Right lobe of liver (tissue), 6 donors: ENCODE measurements around the gene NDUFA12. TPM values are rescaled to one million over a fixed set of nuclear protein-coding genes. Genes with fewer than 3 reads are reported as not detected.

ENCODE experiments used
- ATAC-seq, 4 donors: fragments of 200-7000 bp; cut with Tn5 transposase; one replicate each; pipeline ENCODE4 v1.9.1; 2020; ENCODE audit warnings: mild to moderate bottlenecking in 4 of 4, moderate library complexity in 4 of 4
- DNase-seq, 3 donors: peaks; one replicate each; pipeline ENCODE4 v3.0.0-alpha.2; 2020
- H3K27ac ChIP-seq, 3 donors: fragments of 200-600 bp; one replicate each; pipeline ENCODE4 v1.8.0; 2022
- H3K27me3 ChIP-seq, 2 donors: fragments of 200-600 bp; one replicate each; pipeline ENCODE4 v1.8.0; 2022
- H3K36me3 ChIP-seq, 4 donors: fragments of 200-600 bp; sonication (generic) in 1 of 4; one replicate each; pipeline versions ENCODE4 v1.5.1 to v1.8.0; 2017 to 2022; ENCODE audit warnings: control low read depth in 1 of 4
- H3K4me1 ChIP-seq, 4 donors: fragments of 200-600 bp; sonication (generic) in 1 of 4; one replicate each; pipeline versions ENCODE4 v1.5.1 to v1.8.0; 2017 to 2022; ENCODE audit warnings: control low read depth in 1 of 4
- H3K4me3 ChIP-seq, 3 donors: fragments of 200-600 bp; one replicate each; pipeline ENCODE4 v1.8.0; 2022
- H3K9me3 ChIP-seq, 4 donors: fragments of 200-600 bp; sonication (generic) in 1 of 4; one replicate each; pipeline versions ENCODE4 v1.5.1 to v1.8.0; 2017 to 2022; ENCODE audit warnings: control low read depth in 1 of 4
- CTCF ChIP-seq, 4 donors: fragments of 200-600 bp in 3 of 4; fragments of 450-650 bp in 1 of 4; IDR thresholded peaks; one replicate each; pipeline versions ENCODE4 v1.5.1 to v1.8.0; 2016 to 2022; ENCODE audit warnings: antibody characterized with exemption in 4 of 4, mild to moderate bottlenecking in 2 of 4
- POLR2A ChIP-seq: fragments of 450-650 bp; IDR thresholded peaks from one replicate; pipeline ENCODE4 v1.6.1; 2017; ENCODE audit warnings: antibody characterized with exemption, mild to moderate bottlenecking
- WGBS: methylation state at CpG from one replicate; pipeline ENCODE4 v1.1.6; 2018; ENCODE audit warnings: low coverage, low lambda C conversion rate; ENCODE audit not compliant: insufficient coverage; ENCODE audit errors: missing lambda C conversion rate; 5-methylcytosine and 5-hydroxymethylcytosine counted together
- intact Hi-C, 2 donors: fragments of 100-400 bp; cut with DNase I; formaldehyde crosslinking; loops; one replicate each; pipeline versions ENCODE4 v1.11.2 to v1.14.1; 2022
- total RNA-seq, 6 experiments: library from RNA; depleted of rRNA in 2 of 6; stranded (reverse); fragments of >200 nt in 2 of 6; fragmentation: NEBNext Ultra II Directional in 3 of 6; extraction: Animal tissue kit (Norgen Biotek cat#: 25700) in 3 of 6; gene quantifications; one replicate each; pipeline versions ENCODE4 v1.1.0 to v1.2.4, GENCODE V29; 2016 to 2023
- donor health status: DM: no; HTN: yes; CAD: no.
- donor health status: DM: no; HTN: no; CAD: no.
- donor health status: DM: no; HTN: no; CAD: no.
- donor health status: DM: no; HTN: yes; CAD: no.
- donor health status: DM: no; HTN: yes; CAD: no.

NDUFA12 gene
- total RNA-seq, 6 experiments from 2014 or later: 39.9 to 96.0 (median 51.3) TPM

- intact Hi-C loops: no loop called here
Observed at GRCh38 chr12:95004610-95005009, 1.1 kb upstream of the NDUFA12 start.

GRCh38 chr12:95003921-95004272 is 400 bp upstream of the NDUFA12 start:
- peak overlapping the region; percentile 84 to 96 (median 89) for H3K4me3 ChIP-seq
- H3K27ac ChIP-seq: peak overlapping the region; percentile 58 to 73 (median 70)
- intact Hi-C loops: no loop called here
- no peak for TF ChIP-seq CTCF (IDR thresholded peaks at IDR 0.05)
- H3K4me1 ChIP-seq: peaks cover 0 to 18% (median 0%) of the 10 kb centered on the region in 4 donors
- ATAC-seq (no peak), DNase-seq (no peak)
- H3K27me3 ChIP-seq: no peaks in the 10 kb centered on the region
- peaks cover 0 to 7% (median 0%) of the 10 kb centered on the region in 4 donors for H3K9me3 ChIP-seq
- WGBS: 66% methylated on average over 13 of the region's 15 CpGs
- H3K36me3 ChIP-seq: peaks cover 0 to 7% (median 0%) of the 10 kb centered on the region in 4 donors

More at GRCh38 chr12:95004610-95005009, 1.1 kb upstream of the NDUFA12 start:
- no peak overlapping the region for H3K4me3 ChIP-seq
- ATAC-seq (no peak), DNase-seq (no peak)
- H3K27me3 ChIP-seq: no peaks in the 10 kb centered on the region
- TF ChIP-seq POLR2A: no peak
- TF ChIP-seq CTCF (IDR thresholded peaks at IDR 0.05): no peak
- peaks cover 0 to 12% (median 0%) of the 10 kb centered on the region in 4 donors for H3K4me1 ChIP-seq
- peaks cover 0 to 7% (median 0%) of the 10 kb centered on the region in 4 donors for H3K9me3 ChIP-seq
- WGBS: 83% methylated on average over 2 of the region's 2 CpGs
- H3K36me3 ChIP-seq: peaks cover 0 to 7% (median 0%) of the 10 kb centered on the region in 4 donors
- no peak overlapping the region for H3K27ac ChIP-seq

GRCh38 chr12:95002754-95003153 is 743 bp downstream of the NDUFA12 start:
- no peak for DNase-seq
- Histone ChIP-seq H3K9me3 (peaks cover 0 to 3% (median 0%) of the 10 kb centered on the region in 4 donors), H3K4me3 (peak overlapping the region; percentile 84 to 96 (median 89)), H3K27me3 (no peaks in the 10 kb centered on the region), H3K27ac (peak overlapping the region; percentile 58 to 73 (median 70)), H3K36me3 (peaks cover 0 to 7% (median 0%) of the 10 kb centered on the region in 4 donors), H3K4me1 (peaks cover 0 to 18% (median 0%) of the 10 kb centered on the region in 4 donors)
- intact Hi-C loops: no loop called here
- ATAC-seq: no peak
- no peak for TF ChIP-seq CTCF (IDR thresholded peaks at IDR 0.05)
- TF ChIP-seq POLR2A: no peak
- WGBS: 12% methylated on average over 3 of the region's 3 CpGs

- Histone ChIP-seq H3K27me3 (no peaks in the 10 kb centered on the region), H3K27ac (no peak overlapping the region), H3K9me3 (no peaks in the 10 kb centered on the region), H3K4me1 (peaks cover 0 to 12% (median 0%) of the 10 kb centered on the region in 4 donors), H3K4me3 (no peak overlapping the region), H3K36me3 (peaks cover 0 to 13% (median 1%) of the 10 kb centered on the region in 4 donors)
- no peak for DNase-seq
- intact Hi-C loops: no loop called here
- no peak for ATAC-seq
- no peak for TF ChIP-seq CTCF (IDR thresholded peaks at IDR 0.05)
- TF ChIP-seq POLR2A: no peak
- WGBS: 61% methylated on average over 4 of the region's 4 CpGs
Observed at GRCh38 chr12:94998326-94998725, 5.2 kb downstream of the NDUFA12 start.

GRCh38 chr12:94997726-94998125 is 5.8 kb downstream of the NDUFA12 start:
- no peak overlapping the region for H3K27ac ChIP-seq
- H3K27me3 ChIP-seq: no peaks in the 10 kb centered on the region
- H3K36me3 ChIP-seq: peaks cover 0 to 13% (median 1%) of the 10 kb centered on the region in 4 donors
- DNase-seq (no peak), ATAC-seq (no peak)
- intact Hi-C loops: no loop called here
- H3K4me1 ChIP-seq: peaks cover 0 to 10% (median 0%) of the 10 kb centered on the region in 4 donors
- H3K4me3 ChIP-seq: no peak overlapping the region
- no peaks in the 10 kb centered on the region for H3K9me3 ChIP-seq
- no peak for TF ChIP-seq CTCF (IDR thresholded peaks at IDR 0.05)
- TF ChIP-seq POLR2A: no peak
